Lower leg skin (tissue), 4 donors: ENCODE results near the gene EXOSC3. TPM values are rescaled to one million over a fixed set of nuclear protein-coding genes. Genes with fewer than 3 reads are reported as not detected.

ENCODE experiments used
- DNase-seq, 2 donors: peaks; one replicate each; pipeline ENCODE4 v3.0.0-alpha.2; 2019; ENCODE audit warnings: low spot score in 2 of 2
- H3K4me3 ChIP-seq: fragments of 200-600 bp; sonication (generic); 2 replicates; pipeline ENCODE4 v1.5.1; 2017; ENCODE audit warnings: mild to moderate bottlenecking, low read depth; ENCODE audit not compliant: poor library complexity, severe bottlenecking
- POLR2A ChIP-seq, 2 donors: fragments of 450-650 bp; IDR thresholded peaks; one replicate each; pipeline ENCODE4 v1.6.1; 2016 to 2017; ENCODE audit warnings: antibody characterized with exemption in 2 of 2, mild to moderate bottlenecking in 1 of 2, moderate library complexity in 1 of 2
- WGBS, 2 donors: methylation state at CpG; one replicate each; pipeline ENCODE4 v1.1.5; 2018; 5-methylcytosine and 5-hydroxymethylcytosine counted together
- intact Hi-C: fragments of 100-400 bp; cut with DNase I; formaldehyde crosslinking; loops from one replicate; pipeline ENCODE4 v1.15.0; 2023; ENCODE audit warnings: low total_unique reads
- total RNA-seq, 4 donors: library from RNA; depleted of rRNA; stranded (reverse); fragments of >200 nt; gene quantifications; one replicate each; pipeline ENCODE4 v1.1.0, GENCODE V29; 2016
- TF ChIP-seq, protein P1 (sequence below), 3 donors: fragments of 450-650 bp; IDR thresholded peaks; one replicate each; pipeline ENCODE4 v1.5.1; 2016; ENCODE audit warnings: antibody characterized with exemption in 3 of 3, mild to moderate bottlenecking in 3 of 3, moderate library complexity in 2 of 3

EXOSC3 gene
- total RNA-seq, 4 donors from 2014 or later = 31.0 to 52.7 (median 47.7) TPM

DNA sequence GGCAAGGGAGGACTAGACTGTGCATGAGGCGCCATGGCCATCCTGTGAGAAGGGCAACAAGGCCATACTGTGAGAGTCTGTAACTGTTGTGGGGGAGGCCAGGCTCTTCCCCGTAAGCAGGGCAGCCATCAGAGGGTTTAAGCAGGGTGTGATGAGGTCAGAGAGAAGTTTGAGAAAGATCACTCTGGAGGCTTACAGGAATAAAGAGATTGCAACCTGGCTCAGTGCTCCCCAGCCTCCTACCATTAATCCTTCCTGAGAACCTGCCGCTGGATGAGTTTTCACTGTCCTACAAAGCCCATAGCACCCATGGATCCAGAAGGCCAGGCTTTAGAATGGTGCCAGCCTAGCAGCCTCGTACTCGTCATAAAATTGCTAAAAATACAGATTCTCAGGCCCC is 45.6 kb downstream of the EXOSC3 start:
- TF ChIP-seq, protein P1, sequence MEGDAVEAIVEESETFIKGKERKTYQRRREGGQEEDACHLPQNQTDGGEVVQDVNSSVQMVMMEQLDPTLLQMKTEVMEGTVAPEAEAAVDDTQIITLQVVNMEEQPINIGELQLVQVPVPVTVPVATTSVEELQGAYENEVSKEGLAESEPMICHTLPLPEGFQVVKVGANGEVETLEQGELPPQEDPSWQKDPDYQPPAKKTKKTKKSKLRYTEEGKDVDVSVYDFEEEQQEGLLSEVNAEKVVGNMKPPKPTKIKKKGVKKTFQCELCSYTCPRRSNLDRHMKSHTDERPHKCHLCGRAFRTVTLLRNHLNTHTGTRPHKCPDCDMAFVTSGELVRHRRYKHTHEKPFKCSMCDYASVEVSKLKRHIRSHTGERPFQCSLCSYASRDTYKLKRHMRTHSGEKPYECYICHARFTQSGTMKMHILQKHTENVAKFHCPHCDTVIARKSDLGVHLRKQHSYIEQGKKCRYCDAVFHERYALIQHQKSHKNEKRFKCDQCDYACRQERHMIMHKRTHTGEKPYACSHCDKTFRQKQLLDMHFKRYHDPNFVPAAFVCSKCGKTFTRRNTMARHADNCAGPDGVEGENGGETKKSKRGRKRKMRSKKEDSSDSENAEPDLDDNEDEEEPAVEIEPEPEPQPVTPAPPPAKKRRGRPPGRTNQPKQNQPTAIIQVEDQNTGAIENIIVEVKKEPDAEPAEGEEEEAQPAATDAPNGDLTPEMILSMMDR (IDR thresholded peaks at IDR 0.05) = no peak
- no peak for TF ChIP-seq POLR2A (IDR thresholded peaks at IDR 0.05)
- H3K4me3 ChIP-seq = no peak overlapping the region
- 88 to 89% methylated on average over 5 of the region's 5 CpGs for WGBS, 2 donors
- intact Hi-C loops = no loop called here
- no peak for DNase-seq

DNA sequence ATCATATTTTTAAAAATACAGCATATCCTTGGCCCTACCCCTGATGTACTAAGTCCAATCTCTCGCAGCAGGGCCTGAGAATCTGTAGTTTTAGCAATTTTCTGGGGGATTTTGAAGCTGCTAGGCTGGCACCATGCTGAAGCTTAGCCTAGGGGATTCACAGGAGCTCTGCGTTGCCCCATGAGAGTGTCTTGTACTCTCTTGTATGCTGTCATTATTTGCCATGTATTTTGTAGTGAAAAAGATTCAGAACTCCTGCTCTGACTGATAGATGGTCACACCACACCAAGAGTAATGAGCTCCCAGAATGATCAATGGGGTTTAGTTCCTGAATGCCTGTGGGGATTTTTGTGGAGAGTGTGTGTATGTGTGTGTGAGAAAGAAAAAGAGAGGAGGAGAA is 51.9 kb downstream of the EXOSC3 start:
- H3K4me3 ChIP-seq = no peak overlapping the region
- intact Hi-C loops = no loop called here
- WGBS, 2 donors = 43 to 78% methylated on average over 2 of the region's 2 CpGs
- no peak for DNase-seq
- TF ChIP-seq, protein P1 (IDR thresholded peaks at IDR 0.05) = no peak
- no peak for TF ChIP-seq POLR2A (IDR thresholded peaks at IDR 0.05)

DNA sequence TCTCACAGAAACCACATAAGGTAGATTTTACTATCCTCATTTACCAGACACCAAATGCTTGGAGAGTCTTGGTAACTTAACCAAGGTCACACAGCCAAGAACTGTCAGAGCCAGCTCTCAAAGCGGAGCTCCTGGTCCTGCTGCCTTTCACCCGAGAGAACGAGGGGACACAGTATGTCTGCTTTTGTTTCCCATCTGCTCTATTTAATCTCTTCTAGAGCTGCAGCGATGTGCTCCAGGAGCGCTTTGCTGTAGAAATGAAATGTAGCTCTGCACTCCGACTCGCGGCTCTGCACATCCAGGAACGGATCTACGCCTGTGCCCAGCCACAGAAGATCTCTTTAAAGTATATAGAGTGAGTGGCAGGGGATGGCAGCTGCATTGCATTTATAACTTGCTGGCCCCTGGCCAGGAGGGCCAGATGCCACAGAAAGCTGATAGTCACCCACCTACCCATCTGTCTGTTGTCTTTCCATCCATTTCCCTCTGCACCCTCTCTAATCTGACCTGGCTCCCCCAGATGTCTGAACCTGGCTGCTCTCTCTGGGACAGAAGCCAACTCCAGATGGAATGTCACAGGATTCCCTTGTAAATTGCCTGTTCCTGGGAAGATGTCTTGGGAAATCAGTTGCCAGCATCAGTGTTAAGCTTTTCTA is 52.6 kb downstream of the EXOSC3 start:
- no peak for DNase-seq
- WGBS, 2 donors = 67 to 78% methylated on average over 10 of the region's 10 CpGs
- TF ChIP-seq POLR2A (IDR thresholded peaks at IDR 0.05) = no peak
- TF ChIP-seq, protein P1 (IDR thresholded peaks at IDR 0.05) = no peak
- no peak overlapping the region for H3K4me3 ChIP-seq
- intact Hi-C loops = no loop called here

DNA sequence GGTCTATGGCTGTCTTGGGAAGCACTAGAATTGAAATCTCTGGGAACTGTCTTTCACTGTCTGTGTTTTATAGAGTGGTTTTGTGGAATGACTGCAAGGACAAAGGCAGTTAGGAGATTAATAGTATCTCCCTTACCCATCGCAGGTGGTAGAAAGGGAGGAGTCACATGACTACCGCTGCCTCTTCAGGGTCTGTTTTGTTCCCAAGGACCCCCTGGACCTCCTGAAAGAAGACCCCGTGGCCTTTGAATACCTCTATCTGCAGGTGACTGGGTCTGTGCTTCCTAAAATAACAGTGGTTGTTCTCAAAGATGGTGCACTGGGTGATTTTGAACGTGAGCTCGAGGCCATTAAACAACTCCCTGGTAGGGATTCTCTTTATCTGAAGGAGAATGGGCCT is 54.0 kb downstream of the EXOSC3 start:
- 61 to 62% methylated on average over 5 of the region's 5 CpGs for WGBS, 2 donors
- no peak overlapping the region for H3K4me3 ChIP-seq
- TF ChIP-seq, protein P1 (IDR thresholded peaks at IDR 0.05) = no peak
- TF ChIP-seq POLR2A (IDR thresholded peaks at IDR 0.05) = no peak
- intact Hi-C loops = no loop called here
- no peak for DNase-seq

DNA sequence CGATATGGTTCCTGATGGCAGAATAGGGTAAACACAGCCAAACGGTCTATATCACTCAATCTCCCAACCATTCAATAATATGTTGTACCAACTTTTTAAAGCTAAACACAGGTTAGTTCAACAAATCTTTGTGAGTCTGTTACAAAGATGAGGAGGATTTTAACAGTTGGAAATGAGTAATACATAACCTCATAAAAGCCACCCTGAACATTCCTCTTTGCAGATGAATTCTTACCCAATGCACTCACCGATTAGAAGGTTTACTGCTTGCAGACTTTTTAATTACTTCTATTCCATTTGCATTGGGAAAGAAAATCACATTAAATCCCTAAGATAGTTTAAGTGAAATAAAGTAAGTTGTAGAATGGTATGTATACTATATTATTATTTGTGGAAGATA is 54.6 kb downstream of the EXOSC3 start:
- DNase-seq = no peak
- TF ChIP-seq, protein P1 (IDR thresholded peaks at IDR 0.05) = no peak
- TF ChIP-seq POLR2A (IDR thresholded peaks at IDR 0.05) = no peak
- WGBS, 2 donors = 67 to 82% methylated on average over 3 of the region's 3 CpGs
- intact Hi-C loops = no loop called here
- H3K4me3 ChIP-seq = no peak overlapping the region

Other genes with a start within 250 kb of the EXOSC3 start
- 1 to 10 TPM; 2.4 to 5.5 (median 3.7) TPM for gene FBXO10, start 208.7 kb downstream of the EXOSC3 start, total RNA-seq
- 10 to 100 TPM; 50.4 to 79.1 (median 67.1) TPM for gene TOMM5, start 192.5 kb downstream of the EXOSC3 start, total RNA-seq
- gene FRMPD1, start 134.1 kb downstream of the EXOSC3 start, total RNA-seq = 10 to 100 TPM; 12.9 to 23.9 (median 16.2) TPM
- 10 to 100 TPM in 1 of 4 donors, 1 to 10 TPM in 3; 5.1 to 13.1 (median 6.1) TPM for gene TRMT10B, start 31.3 kb downstream of the EXOSC3 start, total RNA-seq
- 10 to 100 TPM; 23.8 to 30.4 (median 26.0) TPM for gene DCAF10, start 15.7 kb upstream of the EXOSC3 start, total RNA-seq
- 10 to 100 TPM; 13.3 to 24.8 (median 16.9) TPM for gene SLC25A51, start 119.1 kb upstream of the EXOSC3 start, total RNA-seq